Hematopoietic multipotent progenitor cell treated with erythropoietin and hydrocortisone succinate and interleukin-3 and kit ligand, for 17 days (in vitro differentiated cells): ENCODE data around the gene C16orf92.
"Not testable (repeated sequence)": the region's sequence is repeated elsewhere in the genome, so short reads cannot be mapped to it uniquely, and the experiment has no call there.

Source experiments
- DNase-seq: peaks from one replicate; pipeline ENCODE4 v3.0.0-alpha.2; 2015; ENCODE audit warnings: low spot score

The C16orf92 gene

DNA sequence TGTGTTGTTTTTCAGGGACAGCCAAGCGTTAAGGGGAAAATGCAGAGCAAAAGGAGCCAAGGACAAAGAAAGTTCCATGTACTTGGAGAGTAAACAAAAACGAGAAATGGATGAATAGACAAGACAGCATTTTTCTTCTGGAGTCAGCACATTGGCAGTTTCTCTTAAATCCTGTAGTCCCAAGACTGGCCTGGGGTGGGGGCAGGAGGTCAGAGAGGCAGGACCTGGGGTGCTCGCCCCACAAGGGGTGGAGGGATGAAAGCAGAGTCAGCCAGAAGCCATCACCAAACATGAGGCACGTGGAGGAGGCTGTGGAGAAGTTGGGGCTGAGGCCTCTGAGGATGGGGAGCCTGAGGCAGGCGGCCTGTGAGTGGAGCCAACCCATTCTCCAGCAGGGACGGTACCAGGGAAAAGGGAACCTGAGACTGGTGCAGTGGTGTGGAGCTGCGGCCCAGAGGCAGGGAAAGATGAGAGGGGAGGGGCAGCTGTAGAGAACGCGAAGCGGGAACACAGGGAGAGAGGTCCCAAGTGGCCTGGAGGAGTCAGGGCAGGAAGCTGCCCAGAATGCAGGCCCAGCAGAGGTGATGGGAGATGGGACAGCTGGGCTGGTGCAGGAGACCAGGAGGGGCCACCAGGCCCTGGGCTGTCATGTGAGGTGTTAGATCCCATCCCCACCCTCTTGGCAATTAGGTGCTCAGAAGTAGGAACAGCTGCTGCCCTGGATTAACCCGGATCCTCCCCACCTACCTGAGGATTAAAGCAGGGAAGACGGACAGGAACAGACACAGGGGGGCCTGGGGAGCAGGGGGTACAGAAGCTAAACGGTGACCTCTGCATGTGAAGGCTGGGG is 4.8 kb downstream of the C16orf92 start:
- no peak for DNase-seq

DNA sequence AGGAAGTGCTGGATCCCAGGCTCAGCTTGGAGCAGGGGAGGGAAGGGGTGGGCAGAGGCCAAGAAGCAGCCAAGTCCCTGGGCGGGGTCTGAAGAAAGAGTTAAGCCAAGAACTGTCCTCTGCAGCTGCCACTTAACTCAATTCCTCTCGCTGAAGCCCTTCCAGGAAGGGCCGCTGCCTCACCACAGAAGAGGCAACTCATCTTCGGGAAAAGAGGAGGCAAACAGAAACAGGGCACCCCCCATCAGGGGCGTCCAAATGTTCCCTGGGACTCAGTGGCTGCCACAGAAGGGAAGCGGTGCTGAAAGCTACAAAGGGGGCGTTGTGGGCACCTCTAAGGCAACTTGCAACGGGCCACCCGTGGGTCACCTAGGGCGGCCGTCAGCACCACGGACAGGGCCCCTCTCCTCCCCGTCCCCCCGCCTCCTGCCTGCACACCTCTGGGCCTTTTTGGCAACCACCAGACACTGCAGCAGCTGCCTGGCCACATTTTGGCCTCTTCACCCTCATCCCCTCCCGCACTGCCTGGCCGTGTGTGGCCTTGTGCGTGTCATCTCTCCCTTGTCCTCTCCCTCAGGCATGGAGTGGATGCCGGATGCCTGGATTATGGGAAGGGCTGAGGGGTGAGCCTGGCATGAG is 5.6 kb downstream of the C16orf92 start:
- DNase-seq: no peak

DNA sequence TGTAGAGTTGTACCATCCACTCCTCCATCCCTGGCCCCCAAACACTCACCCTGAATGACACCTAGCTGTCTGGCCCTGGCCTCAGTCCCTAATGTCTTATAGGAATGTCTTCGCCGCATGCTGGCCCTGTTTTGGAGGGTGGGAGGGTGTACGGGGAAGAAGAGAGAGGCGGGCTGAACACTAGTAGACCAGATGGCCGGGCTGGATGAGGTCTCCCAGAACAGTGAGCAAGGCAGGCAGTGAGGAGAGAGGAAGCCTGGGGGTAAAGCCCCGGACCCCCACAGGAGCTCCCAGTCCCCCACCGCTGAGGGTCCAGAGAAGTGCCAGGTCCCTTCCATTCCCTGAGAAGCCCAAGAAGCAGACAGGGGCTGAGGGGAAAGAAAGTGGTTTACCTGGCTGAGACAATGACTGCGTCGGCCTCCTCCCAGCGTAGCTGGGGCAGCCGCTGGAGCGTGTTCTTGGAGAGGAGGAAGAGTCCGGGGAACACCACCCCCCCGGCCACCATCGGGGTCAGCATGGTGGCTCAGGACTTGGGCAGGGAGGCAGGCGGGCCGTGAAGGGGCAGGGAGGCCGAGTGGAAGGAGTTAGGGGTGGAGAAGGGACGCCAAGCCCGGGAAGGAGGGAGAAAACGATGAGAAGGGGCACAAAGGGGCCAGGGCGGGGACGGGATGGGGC is 7.2 kb downstream of the C16orf92 start:
- DNase-seq: no peak

DNA sequence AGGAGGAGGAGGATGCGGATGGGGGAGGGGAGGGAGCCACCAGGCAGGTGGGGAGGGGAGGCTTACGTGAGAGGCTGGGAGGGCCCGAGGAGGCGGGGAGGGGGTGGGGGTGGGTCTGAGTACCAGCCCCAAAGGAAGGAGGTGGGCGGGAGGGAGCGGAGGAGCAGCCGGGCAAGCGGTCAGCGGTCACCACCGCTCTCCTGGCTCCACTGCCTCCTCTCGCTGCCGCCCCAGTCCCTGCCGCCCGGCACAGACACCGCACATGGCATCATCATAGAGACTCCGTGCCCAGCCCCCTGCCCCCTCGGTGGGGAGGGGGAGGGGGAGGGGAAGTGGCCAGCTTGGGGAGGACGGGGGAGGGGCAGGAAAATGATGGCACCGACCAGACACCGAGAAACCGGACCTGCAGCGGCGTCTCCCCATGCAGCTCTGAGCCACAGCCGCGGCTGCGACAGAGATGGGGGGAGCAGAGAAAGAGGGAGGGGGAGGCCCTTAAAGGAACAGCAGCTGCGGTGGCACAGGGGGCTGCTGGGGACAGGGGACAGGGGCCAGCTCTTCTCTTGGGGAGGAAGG is 7.9 kb downstream of the C16orf92 start, which contains the start of gene TLCD3B:
TSS of gene TLCD3B (minus strand) at position 431 of the 573 bp plus-strand sequence. CDS start 744 bp downstream, outside the sequence.
- DNase-seq: no peak

DNA sequence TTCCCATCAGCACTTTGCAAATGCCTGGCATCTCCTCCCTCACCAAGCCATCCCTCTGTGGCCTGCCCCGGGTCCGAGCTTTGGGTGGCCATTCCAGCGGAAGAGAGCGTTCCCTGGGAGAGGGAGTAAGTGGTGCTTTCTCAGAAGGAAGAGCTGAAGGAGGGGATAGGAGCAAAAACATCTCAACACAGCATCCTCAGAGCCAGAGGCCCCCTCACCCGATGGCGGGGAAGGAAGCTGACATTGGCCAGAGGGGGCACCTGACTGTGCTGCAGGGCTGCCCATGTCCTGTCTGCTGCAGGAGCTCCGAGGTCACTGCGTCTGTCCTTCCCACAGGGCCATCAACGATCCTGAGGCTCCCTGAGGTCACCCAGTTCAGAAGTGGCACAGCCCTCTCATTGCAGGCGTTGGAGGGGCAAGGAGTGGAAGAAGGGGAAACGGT is 8.5 kb downstream of the C16orf92 start:
- no peak for DNase-seq

DNA sequence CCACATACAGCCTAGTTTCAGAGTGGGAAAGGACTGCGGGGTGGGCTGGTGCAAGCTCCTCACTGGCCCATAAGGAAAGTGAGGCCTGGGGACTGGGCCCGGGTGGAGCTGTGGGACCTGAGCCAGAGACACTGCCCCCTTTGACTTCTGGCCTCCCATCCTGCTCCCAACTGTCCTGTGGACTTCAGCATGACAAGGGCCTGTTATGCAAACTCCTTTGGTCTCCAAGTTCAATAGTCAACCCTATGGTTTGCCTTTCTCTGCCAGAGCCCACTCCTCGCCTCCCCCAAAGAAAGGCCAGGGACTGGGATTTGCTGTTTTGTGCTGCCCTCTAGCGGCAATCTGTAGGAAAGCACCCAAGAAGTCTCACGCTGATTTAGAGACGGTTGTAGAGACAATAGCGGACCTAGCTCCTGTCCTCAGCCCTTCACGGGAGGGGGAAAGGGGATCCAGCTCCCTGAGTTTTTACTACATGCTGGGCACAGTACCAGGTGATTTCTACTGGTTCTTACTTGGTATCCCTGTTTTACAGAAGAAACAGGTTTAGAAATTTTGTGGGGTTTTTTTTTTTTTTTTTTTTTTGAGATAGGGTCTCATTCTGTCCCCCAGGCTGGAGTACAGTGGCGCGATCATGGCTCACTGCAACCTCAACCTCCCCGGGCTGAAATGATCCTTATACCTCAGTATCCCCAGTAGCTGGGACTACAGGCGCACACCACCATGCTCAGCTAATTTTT is 9.3 kb downstream of the C16orf92 start:
- peak; percentile 77 for DNase-seq

DNA sequence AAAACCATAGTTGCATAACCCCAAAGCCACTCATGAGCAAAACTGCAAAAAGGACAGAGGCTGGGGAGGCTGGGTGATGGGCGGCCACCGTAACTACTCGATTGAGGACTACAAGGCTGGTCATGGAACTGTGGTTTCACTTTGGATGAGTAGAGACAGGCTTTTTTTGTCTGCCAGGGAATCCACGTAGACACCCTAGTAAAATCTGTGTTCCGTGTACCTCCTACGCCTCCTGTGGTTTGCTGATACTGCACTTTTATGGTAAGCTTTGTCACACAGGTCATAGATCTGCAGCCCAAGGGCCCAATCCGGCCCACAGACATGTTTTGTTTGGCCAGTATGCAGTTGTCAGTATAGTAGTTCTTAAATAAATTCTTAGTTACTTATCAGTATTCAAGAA is 10.3 kb downstream of the C16orf92 start:
- no peak for DNase-seq

DNA sequence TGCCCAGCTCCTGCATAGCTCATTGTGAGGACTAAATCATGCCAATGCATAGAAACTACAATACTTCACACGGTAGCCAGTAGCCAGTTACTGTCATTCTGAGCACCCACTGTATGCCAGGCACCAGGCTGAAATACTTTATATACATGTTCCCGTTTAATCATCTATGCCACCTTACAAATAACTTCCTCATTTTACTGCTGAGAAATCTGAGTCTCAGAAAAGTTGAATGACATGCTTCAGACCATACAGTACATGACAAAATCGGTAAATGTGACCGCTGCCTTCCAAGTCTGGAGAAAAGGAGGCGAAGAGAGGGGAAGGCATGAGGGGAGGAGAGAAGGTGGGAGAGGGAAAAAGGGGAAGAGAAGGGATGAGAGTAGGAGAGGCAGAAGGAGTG is 17.2 kb downstream of the C16orf92 start:
- DNase-seq: no peak

DNA sequence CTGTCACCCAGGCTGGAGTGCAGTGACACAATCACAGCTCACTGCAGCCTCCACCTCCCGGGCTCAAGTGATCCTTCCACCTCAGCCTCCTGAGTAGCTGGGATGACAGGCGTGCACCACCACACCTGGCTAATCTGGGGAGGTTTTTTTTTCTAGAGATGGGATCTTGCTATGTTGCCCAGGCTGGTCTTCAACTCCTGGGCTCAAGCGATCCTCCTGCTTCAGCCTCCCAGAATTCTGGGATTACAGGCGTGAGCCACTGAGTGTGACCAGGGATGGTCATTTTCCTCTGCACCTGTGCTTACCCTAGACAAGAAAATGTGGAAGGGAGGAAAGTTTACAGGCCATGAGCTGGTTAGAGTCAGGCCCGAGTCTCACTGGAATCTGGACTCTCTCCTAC is 17.7 kb downstream of the C16orf92 start:
- not testable (repeated sequence) for DNase-seq

DNA sequence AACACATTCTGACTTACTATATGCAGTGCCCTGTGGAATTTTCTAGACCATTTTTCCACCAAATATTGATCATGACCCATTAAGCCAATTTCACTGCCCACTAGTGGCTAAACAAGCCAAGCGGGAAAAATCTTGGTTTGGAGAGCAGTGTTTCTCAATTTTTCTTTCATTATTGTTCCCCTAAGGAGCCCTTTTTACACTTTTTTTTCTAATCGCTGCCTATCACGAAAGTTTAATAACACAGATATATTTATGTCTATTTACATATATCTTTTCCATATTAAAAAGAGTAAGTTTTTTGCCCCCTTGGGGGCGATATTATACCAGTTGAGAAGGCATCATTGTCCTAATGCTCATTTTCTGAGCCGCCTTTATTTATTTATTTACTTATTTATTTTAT is 18.8 kb downstream of the C16orf92 start:
- DNase-seq: peak; percentile 40

DNA sequence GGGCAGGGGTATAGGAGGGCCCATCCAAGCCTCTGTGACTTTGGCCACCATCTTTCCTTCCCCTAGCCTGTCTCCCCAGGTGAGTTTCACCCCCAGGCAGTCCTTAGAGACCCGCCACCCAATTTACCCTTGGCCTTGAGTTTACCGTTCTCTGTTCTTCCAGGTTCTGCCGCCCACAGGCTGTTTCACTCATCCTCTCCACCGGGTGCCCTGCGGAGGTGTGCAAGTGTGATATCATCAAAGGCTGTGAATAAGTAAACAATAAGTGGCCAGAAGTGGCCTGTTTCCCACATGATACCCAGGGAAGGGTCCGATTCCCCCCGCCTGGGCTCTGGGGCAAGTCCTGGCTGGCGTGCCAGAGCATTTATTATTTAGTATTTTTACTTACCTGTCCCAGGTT is 23.2 kb downstream of the C16orf92 start:
- DNase-seq: no peak

DNA sequence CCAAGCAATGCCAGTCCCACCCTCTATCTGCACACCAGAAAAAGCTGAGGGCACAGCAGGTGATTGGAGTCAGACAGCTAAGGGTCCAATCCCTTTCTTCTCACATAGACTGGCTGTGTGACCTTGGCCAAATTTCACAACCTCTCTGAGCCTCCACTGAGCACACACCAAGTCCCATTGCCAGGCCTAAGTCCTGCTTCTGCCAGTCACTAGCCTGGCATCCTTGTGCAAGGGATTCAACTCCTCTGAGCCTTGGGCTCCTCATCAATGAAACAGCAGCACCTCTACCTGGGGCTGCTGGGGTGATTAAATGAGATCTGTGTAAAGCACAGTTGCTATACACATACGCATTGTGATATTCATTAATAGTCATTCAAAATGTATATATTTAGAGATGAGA is 23.6 kb downstream of the C16orf92 start:
- DNase-seq: no peak

DNA sequence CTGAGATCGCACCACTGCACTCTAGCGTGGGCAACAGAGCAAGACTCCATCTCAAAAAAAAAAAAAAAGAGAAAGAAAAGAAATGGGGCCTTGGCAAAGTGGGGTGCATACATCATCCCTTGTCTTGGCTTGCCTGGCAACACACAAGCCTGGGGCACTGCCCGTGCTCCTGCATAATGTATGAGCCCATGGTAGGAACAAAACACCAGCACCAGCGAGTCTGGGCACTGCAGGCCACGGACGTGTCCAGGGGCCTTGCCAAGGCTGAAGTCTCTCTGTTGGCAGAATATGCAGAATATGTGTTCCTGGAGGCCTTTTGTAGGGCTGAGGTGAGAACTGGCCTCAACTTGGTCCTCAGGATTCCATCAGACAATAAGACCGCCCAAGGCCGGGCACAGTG is 26.9 kb downstream of the C16orf92 start:
- DNase-seq: no peak

DNA sequence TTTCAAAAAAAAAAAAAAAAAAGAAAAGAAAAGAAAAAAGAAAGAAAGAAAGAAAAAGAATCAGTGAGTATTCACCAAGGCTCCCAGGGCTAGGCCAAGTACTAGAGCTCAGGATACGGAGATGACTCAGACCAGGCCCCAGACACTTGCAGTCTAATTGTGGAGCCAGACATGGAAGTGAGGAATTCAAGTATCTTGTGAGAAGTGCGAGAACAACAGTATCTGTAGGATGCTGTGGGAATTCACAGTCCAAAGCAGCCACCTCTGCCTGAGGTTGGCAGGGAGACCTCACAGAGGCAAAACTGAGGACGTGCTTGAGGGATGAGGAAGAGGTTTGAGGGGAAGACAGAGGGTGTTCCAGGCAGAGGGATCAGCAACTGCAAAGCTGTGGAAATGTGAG is 28.5 kb downstream of the C16orf92 start:
- DNase-seq: no peak

DNA sequence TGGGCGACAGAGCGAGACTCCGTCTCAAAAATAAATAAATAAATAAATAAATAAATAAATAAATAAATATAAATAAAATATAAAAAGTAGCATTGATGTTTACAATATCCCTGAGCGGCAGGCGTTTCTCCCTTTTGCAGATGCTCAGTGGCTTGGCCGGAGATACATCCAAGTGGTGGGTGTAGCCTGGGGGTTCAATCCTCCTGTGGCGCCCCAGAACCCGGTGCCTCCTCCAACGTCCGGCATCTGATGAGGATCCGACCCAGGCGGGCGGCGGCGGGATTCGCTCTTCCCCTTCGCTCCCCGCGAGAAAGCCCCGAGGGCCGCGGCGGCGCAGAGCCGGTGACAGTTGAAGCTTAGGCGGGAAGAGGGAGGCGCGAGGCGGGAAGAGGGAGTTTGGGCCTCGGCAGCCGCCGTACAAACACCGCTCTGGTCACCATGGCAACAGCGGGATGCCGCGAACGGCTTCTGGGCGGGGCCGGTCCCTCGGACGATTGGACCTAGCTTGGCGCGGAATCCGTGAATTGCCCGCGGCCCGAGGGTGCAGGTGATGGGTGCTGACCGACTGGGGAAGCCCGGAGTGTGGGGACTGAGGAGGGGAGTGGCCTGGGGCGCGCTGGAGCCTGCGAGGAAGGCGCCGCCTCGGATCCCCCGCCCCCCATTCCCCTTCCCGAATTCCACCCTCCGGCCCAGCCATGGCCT is 29.8 kb downstream of the C16orf92 start:
- peak; percentile 84 for DNase-seq

DNA sequence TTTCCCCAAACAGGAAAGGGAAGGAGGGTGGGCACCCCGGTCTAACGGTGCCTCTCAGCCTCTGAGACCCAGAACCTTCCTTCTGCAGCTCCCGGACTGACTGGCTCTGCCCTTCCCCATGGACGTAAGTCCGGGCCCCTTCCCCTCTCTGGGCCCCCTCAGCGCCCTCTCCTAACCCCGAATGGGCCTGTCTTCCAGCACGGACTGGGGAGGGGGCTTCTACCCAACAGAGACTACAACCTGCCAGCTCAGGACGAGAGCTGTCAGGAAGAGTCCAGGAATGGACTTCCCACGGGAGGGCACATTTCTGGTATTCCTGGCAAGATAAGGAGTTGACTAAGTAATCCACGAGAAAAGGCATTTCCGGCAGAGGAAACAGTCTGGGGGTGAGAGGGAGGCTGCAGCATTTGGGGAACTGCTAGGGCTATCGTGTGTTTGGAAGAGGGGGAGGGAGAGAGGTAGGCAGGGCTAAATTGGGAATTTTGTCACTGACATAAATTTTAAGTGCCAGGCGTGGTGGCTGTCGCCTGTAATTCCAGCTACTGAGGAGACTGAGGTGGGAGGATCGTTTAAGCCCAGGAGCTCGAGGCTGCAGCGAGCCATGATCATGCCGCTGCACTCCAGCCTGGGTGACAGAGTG is 30.5 kb downstream of the C16orf92 start:
- no peak for DNase-seq

DNA sequence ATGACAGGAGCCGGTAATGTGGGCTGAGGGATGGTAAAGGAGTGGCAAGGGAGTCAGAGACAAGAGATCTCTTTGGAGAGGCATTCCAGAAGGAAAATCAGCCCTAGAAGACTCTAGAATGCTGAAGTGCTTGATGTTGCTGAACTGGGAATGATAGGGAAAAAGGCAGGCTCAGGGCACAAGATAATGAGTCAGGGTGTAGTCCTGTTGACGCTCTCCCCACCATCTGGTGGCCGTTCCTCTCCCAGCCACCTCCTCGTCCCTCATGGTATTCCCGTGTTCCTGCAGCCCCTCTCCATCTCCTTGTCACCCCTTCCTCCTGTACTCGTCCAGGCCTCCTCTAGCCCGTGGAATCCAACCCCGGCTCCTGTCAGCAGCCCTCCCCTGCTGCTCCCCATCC is 31.5 kb downstream of the C16orf92 start:
- DNase-seq: no peak

DNA sequence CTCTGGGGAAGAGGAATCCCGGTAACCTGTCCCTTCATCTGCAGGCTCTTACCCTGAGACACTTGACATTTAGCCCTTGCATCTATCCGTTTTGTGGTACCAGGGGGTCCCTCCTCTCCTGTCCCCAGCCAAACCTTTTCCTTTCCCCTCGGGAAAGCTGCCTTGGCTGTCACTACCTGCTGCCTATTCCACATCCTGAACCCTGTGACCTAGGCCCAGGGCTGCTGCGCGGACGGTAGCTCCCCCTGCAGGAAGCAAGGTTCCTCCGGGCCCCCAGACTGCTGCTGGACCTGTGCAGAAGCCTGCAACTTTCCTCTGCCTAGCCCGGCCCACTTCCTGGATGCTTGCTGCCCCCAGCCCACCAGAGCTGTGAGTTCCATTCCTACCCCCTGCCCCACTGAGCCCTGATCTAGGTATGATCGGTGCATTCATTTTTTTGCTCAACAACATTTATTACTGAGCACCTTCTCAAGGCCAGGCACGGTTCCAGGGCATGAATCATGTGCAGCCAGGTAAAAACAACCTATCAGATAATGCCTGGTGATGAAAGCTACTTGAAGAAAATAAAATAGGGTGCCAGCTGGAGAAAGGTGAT is 32.1 kb downstream of the C16orf92 start:
- DNase-seq: peak; percentile 37

DNA sequence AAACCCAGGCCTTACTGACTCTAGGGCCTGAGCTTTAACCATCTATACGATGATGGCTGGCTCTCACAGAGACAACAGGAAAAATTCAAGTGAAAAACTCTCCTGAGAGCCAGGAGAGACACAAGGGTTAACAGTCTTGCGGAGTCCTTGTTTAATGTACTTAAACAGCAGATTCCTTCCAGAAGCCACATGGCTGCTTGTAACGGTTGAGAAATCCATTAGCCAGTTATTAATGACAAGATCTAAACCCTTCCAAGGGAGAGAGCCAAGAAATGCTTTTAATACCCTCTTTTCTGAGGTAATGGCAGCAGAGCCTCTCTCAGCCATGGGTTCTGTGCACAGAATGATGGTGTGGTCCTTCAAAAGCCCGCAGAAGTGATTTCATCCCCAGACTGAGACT is 37.3 kb downstream of the C16orf92 start:
- no peak for DNase-seq

DNA sequence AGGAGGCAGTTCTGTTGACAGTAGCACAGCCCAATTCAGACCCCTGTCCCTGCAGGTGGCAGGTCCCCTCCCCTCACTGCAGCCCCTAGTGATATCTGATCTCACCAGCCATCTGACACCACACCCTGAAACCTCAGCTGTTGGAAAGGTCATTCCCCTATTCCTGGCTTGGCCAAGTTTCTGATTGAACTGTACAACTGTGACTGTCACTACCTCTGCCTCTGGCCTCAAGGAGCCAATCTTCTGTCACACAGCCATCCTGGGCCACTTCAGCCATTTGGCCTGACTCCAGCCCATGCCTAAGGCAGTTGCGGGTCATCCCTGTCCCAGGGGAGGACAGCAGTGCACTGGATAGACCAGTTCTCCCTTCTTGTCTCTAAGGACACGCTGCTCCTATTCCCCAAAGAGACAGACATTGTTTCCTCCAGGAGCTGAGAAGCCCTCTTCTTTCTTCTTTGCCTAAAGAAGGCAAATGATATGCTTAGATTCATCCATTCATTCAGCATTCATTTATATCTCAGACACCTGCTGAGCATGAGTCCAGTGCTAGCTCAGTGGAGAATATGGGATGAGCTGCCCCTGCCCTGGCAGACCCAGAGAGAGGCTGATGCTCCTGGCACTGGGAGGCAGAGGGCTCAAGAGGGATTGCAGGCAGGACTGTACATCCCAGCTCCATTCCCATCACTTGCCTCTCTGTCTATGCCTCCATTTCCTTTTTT is 38.0 kb downstream of the C16orf92 start:
- no peak for DNase-seq
